Fibroblast of skin of right quadriceps (primary cell): ENCODE data around the gene PHF21A.
A peak's percentile ranks its signal among the peaks of the same experiment; 100 is the strongest.

Experiments
- DNase-seq: peaks from one replicate; pipeline ENCODE4 v3.0.0-alpha.2; 2013

The PHF21A gene

GRCh38 chr11:45933131-45933831 lies 188.0 kb downstream of the PHF21A start:
- DNase-seq: peak; percentile 43

GRCh38 chr11:45932217-45932616 lies 189.0 kb downstream of the PHF21A start:
- no peak for DNase-seq

GRCh38 chr11:45931739-45932138 lies 189.5 kb downstream of the PHF21A start:
- DNase-seq: no peak

GRCh38 chr11:45930951-45931570 lies 190.2 kb downstream of the PHF21A start:
- DNase-seq: no peak

- no peak for DNase-seq
Measured at GRCh38 chr11:45930031-45930794, 191.0 kb downstream of the PHF21A start.

- DNase-seq: no peak
Measured at GRCh38 chr11:45929486-45930030, 191.7 kb downstream of the PHF21A start.

- DNase-seq: no peak
Measured at GRCh38 chr11:45928535-45929215, 192.6 kb downstream of the PHF21A start.

- DNase-seq: no peak
Measured at GRCh38 chr11:45927684-45928413, 193.4 kb downstream of the PHF21A start.

- no peak for DNase-seq
Measured at GRCh38 chr11:45927332-45927683, 193.9 kb downstream of the PHF21A start.

GRCh38 chr11:45926536-45927331 lies 194.5 kb downstream of the PHF21A start:
- DNase-seq: no peak

GRCh38 chr11:45926001-45926401 lies 195.3 kb downstream of the PHF21A start:
- DNase-seq: no peak

- DNase-seq: no peak
Measured at GRCh38 chr11:45925550-45925949, 195.7 kb downstream of the PHF21A start.

- no peak for DNase-seq
Measured at GRCh38 chr11:45924927-45925326, 196.3 kb downstream of the PHF21A start.

GRCh38 chr11:45924036-45924915 lies 197.0 kb downstream of the PHF21A start:
- no peak for DNase-seq

GRCh38 chr11:45922425-45923082 lies 198.7 kb downstream of the PHF21A start, which contains the start of gene LARGE2:
TSS of gene LARGE2 (plus strand) at chr11:45922656. CDS start at chr11:45922883, 227 bp downstream.
- no peak for DNase-seq

- DNase-seq: no peak
Measured at GRCh38 chr11:45921561-45922424, 199.5 kb downstream of the PHF21A start.

- no peak for DNase-seq
Measured at GRCh38 chr11:45920531-45921477, 200.4 kb downstream of the PHF21A start.
